Suppressor macrophage treated with lipopolysaccharide for 1 hour (primary cell): ENCODE measurements around the gene TERT.
A peak's percentile ranks its signal among the peaks of the same experiment; 100 is the strongest.
"Not testable (repeated sequence)": the region's sequence is repeated elsewhere in the genome, so short reads cannot be mapped to it uniquely, and the experiment has no call there.

Experiments
- DNase-seq, 3 donors: peaks; one replicate each; pipeline ENCODE4 v3.0.0-alpha.2; 2020 to 2022

TERT gene

GRCh38 chr5:1294835-1295649 is at the start of gene TERT:
TSS of gene TERT (minus strand) at chr5:1295068. CDS start at chr5:1294989, 79 bp downstream.
- peak in 1 of 3 donors; percentile 12 for DNase-seq

GRCh38 chr5:1343931-1344901 is 49.3 kb upstream of the TERT start:
- peak in 2 of 3 donors; percentile 31 to 57 for DNase-seq

- no peak for DNase-seq
Observed at GRCh38 chr5:1343315-1343751, 48.5 kb upstream of the TERT start.

GRCh38 chr5:1342711-1343110 is 47.8 kb upstream of the TERT start:
- not testable (repeated sequence) for DNase-seq

GRCh38 chr5:1342268-1342667 is 47.4 kb upstream of the TERT start:
- no peak for DNase-seq

- no peak for DNase-seq
Observed at GRCh38 chr5:1341863-1342262, 47.0 kb upstream of the TERT start.

GRCh38 chr5:1339818-1340210 is 44.9 kb upstream of the TERT start:
- DNase-seq: not testable (repeated sequence)

- not testable (repeated sequence) for DNase-seq
Observed at GRCh38 chr5:1339139-1339817, 44.4 kb upstream of the TERT start.

- DNase-seq: no peak
Observed at GRCh38 chr5:1338506-1339070, 43.7 kb upstream of the TERT start.

GRCh38 chr5:1338196-1338490 is 43.3 kb upstream of the TERT start:
- no peak for DNase-seq

GRCh38 chr5:1337489-1338195 is 42.8 kb upstream of the TERT start:
- no peak for DNase-seq

- DNase-seq: no peak
Observed at GRCh38 chr5:1336749-1337488, 42.1 kb upstream of the TERT start.

GRCh38 chr5:1336106-1336561 is 41.3 kb upstream of the TERT start:
- no peak for DNase-seq

- no peak for DNase-seq
Observed at GRCh38 chr5:1335540-1336095, 40.8 kb upstream of the TERT start.

GRCh38 chr5:1334831-1335539 is 40.1 kb upstream of the TERT start:
- no peak for DNase-seq

GRCh38 chr5:1333986-1334385 is 39.1 kb upstream of the TERT start:
- DNase-seq: no peak

GRCh38 chr5:1333286-1333685 is 38.4 kb upstream of the TERT start:
- not testable (repeated sequence) for DNase-seq

- DNase-seq: no peak
Observed at GRCh38 chr5:1332461-1333001, 37.7 kb upstream of the TERT start.

GRCh38 chr5:1331861-1332405 is 37.1 kb upstream of the TERT start:
- no peak for DNase-seq
